ENCODE measurements around the gene TAS1R1. TPM values are rescaled to one million over a fixed set of nuclear protein-coding genes. Genes with fewer than 3 reads are reported as not detected.
A peak's percentile ranks its signal among the peaks of the same experiment; 100 is the strongest.

TAS1R1 gene
- total and polyA plus RNA-seq, 9 of the 15 experiments (the other 6 are each of a cell fraction or from before 2014, with no cell fraction given): 0.06 TPM; not detected in 8

DNA sequence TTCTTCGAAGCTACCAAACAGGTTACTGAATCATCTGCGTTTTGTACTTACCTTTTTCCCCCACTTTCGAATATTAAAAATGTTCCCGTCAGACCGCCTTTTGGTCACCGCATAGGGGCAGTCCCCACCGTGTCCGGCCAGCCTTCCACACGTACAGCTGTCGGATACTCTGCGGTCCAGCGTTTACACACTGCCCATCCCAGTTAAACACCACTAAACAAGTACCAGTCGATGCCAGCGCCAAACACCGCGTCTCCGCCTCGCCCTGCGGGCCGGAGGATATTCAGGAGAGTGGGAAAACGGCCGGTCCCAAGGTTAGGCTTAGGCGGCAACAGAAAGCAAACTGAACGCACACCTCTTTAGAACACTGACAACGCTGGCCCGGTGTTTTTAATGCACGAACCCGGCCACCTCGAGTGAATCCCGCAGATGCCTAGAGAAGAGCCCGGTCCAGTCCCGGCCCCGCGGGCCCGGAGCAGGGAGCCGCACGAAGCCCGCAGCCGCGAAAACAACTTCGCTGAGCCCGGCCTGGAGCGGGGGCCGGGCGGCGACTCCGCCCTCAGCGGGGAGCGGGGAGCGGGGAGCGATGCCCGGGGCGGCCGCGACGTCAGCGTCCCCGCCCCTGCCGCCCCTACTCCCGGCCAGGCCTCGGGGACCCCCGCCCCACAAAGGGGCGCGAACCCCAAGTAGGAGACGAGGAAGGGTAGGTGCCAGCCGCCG is 57.7 kb downstream of the TAS1R1 start (continued):
- TF ChIP-seq, protein P1, sequence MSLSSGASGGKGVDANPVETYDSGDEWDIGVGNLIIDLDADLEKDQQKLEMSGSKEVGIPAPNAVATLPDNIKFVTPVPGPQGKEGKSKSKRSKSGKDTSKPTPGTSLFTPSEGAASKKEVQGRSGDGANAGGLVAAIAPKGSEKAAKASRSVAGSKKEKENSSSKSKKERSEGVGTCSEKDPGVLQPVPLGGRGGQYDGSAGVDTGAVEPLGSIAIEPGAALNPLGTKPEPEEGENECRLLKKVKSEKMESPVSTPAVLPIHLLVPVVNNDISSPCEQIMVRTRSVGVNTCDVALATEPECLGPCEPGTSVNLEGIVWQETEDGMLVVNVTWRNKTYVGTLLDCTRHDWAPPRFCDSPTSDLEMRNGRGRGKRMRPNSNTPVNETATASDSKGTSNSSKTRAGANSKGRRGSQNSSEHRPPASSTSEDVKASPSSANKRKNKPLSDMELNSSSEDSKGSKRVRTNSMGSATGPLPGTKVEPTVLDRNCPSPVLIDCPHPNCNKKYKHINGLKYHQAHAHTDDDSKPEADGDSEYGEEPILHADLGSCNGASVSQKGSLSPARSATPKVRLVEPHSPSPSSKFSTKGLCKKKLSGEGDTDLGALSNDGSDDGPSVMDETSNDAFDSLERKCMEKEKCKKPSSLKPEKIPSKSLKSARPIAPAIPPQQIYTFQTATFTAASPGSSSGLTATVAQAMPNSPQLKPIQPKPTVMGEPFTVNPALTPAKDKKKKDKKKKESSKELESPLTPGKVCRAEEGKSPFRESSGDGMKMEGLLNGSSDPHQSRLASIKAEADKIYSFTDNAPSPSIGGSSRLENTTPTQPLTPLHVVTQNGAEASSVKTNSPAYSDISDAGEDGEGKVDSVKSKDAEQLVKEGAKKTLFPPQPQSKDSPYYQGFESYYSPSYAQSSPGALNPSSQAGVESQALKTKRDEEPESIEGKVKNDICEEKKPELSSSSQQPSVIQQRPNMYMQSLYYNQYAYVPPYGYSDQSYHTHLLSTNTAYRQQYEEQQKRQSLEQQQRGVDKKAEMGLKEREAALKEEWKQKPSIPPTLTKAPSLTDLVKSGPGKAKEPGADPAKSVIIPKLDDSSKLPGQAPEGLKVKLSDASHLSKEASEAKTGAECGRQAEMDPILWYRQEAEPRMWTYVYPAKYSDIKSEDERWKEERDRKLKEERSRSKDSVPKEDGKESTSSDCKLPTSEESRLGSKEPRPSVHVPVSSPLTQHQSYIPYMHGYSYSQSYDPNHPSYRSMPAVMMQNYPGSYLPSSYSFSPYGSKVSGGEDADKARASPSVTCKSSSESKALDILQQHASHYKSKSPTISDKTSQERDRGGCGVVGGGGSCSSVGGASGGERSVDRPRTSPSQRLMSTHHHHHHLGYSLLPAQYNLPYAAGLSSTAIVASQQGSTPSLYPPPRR (CRISPR knock-in tag; IDR thresholded peaks at IDR 0.05; ENCODE audit: borderline replicate concordance): no peak
- TF ChIP-seq HDGF (IDR thresholded peaks at IDR 0.05): no peak
- TF ChIP-seq, protein P2, sequence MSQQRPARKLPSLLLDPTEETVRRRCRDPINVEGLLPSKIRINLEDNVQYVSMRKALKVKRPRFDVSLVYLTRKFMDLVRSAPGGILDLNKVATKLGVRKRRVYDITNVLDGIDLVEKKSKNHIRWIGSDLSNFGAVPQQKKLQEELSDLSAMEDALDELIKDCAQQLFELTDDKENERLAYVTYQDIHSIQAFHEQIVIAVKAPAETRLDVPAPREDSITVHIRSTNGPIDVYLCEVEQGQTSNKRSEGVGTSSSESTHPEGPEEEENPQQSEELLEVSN (IDR thresholded peaks at IDR 0.05; ENCODE audit: borderline replicate concordance in 1 of 2, extremely low read depth in 1 of 2, insufficient read depth in 1 of 2, insufficient read length in 1 of 2, low read depth in 1 of 2, low read length in 1 of 2, poor library complexity in 1 of 2, severe bottlenecking in 1 of 2): peak in 1 of 2 experiments; percentile 56
- no peak for TF ChIP-seq HMGN3 (IDR thresholded peaks at IDR 0.05; ENCODE audit: borderline replicate concordance, extremely low read depth, insufficient read length, low read depth, low read length)
- TF ChIP-seq, protein P3, sequence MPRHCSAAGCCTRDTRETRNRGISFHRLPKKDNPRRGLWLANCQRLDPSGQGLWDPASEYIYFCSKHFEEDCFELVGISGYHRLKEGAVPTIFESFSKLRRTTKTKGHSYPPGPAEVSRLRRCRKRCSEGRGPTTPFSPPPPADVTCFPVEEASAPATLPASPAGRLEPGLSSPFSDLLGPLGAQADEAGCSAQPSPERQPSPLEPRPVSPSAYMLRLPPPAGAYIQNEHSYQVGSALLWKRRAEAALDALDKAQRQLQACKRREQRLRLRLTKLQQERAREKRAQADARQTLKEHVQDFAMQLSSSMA (CRISPR knock-in tag; IDR thresholded peaks at IDR 0.05): no peak
- TF ChIP-seq PHF20 (IDR thresholded peaks at IDR 0.05; ENCODE audit: partially characterized antibody): peak; percentile 20
- TF ChIP-seq CCNT2 (IDR thresholded peaks at IDR 0.05; ENCODE audit: borderline replicate concordance, extremely low read depth, insufficient read length, low read depth, low read length): peak; percentile 31
- TF ChIP-seq NCOR1 (IDR thresholded peaks at IDR 0.05): 0 out of 2 replicates have a peak, but pooled peaks have one; percentile 26
- no peak for TF ChIP-seq GTF2F1 (IDR thresholded peaks at IDR 0.05; ENCODE audit: low read depth, low read length)
- TF ChIP-seq, protein P4, sequence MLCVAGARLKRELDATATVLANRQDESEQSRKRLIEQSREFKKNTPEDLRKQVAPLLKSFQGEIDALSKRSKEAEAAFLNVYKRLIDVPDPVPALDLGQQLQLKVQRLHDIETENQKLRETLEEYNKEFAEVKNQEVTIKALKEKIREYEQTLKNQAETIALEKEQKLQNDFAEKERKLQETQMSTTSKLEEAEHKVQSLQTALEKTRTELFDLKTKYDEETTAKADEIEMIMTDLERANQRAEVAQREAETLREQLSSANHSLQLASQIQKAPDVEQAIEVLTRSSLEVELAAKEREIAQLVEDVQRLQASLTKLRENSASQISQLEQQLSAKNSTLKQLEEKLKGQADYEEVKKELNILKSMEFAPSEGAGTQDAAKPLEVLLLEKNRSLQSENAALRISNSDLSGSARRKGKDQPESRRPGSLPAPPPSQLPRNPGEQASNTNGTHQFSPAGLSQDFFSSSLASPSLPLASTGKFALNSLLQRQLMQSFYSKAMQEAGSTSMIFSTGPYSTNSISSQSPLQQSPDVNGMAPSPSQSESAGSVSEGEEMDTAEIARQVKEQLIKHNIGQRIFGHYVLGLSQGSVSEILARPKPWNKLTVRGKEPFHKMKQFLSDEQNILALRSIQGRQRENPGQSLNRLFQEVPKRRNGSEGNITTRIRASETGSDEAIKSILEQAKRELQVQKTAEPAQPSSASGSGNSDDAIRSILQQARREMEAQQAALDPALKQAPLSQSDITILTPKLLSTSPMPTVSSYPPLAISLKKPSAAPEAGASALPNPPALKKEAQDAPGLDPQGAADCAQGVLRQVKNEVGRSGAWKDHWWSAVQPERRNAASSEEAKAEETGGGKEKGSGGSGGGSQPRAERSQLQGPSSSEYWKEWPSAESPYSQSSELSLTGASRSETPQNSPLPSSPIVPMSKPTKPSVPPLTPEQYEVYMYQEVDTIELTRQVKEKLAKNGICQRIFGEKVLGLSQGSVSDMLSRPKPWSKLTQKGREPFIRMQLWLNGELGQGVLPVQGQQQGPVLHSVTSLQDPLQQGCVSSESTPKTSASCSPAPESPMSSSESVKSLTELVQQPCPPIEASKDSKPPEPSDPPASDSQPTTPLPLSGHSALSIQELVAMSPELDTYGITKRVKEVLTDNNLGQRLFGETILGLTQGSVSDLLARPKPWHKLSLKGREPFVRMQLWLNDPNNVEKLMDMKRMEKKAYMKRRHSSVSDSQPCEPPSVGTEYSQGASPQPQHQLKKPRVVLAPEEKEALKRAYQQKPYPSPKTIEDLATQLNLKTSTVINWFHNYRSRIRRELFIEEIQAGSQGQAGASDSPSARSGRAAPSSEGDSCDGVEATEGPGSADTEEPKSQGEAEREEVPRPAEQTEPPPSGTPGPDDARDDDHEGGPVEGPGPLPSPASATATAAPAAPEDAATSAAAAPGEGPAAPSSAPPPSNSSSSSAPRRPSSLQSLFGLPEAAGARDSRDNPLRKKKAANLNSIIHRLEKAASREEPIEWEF (CRISPR knock-in tag; IDR thresholded peaks at IDR 0.05): no peak
- TF ChIP-seq EWSR1 (IDR thresholded peaks at IDR 0.05; ENCODE audit: borderline replicate concordance, low read depth, partially characterized antibody): no peak
- TF ChIP-seq FOS (IDR thresholded peaks at IDR 0.05; ENCODE audit: extremely low read depth, insufficient read length): no peak
